Measurements from ENCODE around the gene KRTAP5-10.

- no peak for TF ChIP-seq POLR2AphosphoS5 (IDR thresholded peaks at IDR 0.05)
- no peak for TF ChIP-seq CTCF (IDR thresholded peaks at IDR 0.05)
- no peak for TF ChIP-seq POLR2A (IDR thresholded peaks at IDR 0.05)
Measured at GRCh38 chr11:71554996-71555395, 10.4 kb upstream of the KRTAP5-10 start.

All from prostate gland (tissue), 2 donors.